Pancreas (tissue), 10 donors: ENCODE data around the gene OASL. TPM values are rescaled to one million over a fixed set of nuclear protein-coding genes. Genes with fewer than 3 reads are reported as not detected.

Experiments
- ATAC-seq, 4 donors: fragments of 200-7000 bp; cut with Tn5 transposase; one replicate each; pipeline versions ENCODE4 v1.8.0 to v1.9.1; 2020; ENCODE audit warnings: mild to moderate bottlenecking in 4 of 4, moderate library complexity in 4 of 4
- DNase-seq, 6 donors: peaks; one replicate each; pipeline ENCODE4 v3.0.0-alpha.2; 2020
- FAIRE-seq: peaks from 2 replicates; lab custom pipeline; 2012; peaks lifted over from hg19 to GRCh38; lab: Jason Lieb, UNC
- H3K27ac ChIP-seq, 4 donors: fragments of 200-600 bp; sonication (generic); 1 replicate in 3 of 4; 2 replicates in 1 of 4; pipeline versions ENCODE4 v1.5.0 to v1.8.0; 2020
- H3K27me3 ChIP-seq, 4 donors: fragments of 200-600 bp; one replicate each; pipeline ENCODE4 v1.8.0; 2021
- H3K36me3 ChIP-seq, 3 donors: fragments of 200-600 bp; sonication (generic) in 1 of 3; one replicate each; pipeline versions ENCODE4 v1.5.0 to v1.8.0; 2020 to 2021
- H3K4me1 ChIP-seq, 3 donors: fragments of 200-600 bp; one replicate each; pipeline ENCODE4 v1.8.0; 2021
- H3K4me3 ChIP-seq, 4 donors: fragments of 200-600 bp; sonication (generic) in 2 of 4; one replicate each; pipeline versions ENCODE4 v1.5.0 to v1.8.0; 2020 to 2021
- H3K9me3 ChIP-seq, 4 donors: fragments of 200-600 bp; one replicate each; pipeline ENCODE4 v1.8.0; 2021
- CTCF ChIP-seq, 4 donors: fragments of 200-600 bp; sonication (generic) in 3 of 4; IDR thresholded peaks; one replicate each; pipeline versions ENCODE4 v1.5.0 to v1.8.0; 2021; ENCODE audit warnings: antibody characterized with exemption in 4 of 4
- WGBS, 2 donors: extraction: QIAGEN DNeasy Blood & Tissue Kit; methylation state at CpG; one replicate each; pipeline ENCODE4 v1.1.7; 2013; 5-methylcytosine and 5-hydroxymethylcytosine counted together
- intact Hi-C, 3 donors: fragments of 100-400 bp; cut with DNase I; formaldehyde crosslinking; loops; one replicate each; pipeline versions ENCODE4 v1.11.1 to v1.14.2; 2022
- polyA plus RNA-seq, 2 donors: library from polyadenylated mRNA; stranded (reverse); fragments of 200-250 nt; gene quantifications; one replicate each; pipeline ENCODE4 v1.2.3, GENCODE V29; 2013
- total RNA-seq, 6 donors: library from RNA; stranded (reverse); fragmentation: NEBNext Ultra II Directional in 4 of 6; extraction: Animal tissue kit (Norgen Biotek cat#: 25700) in 4 of 6; gene quantifications; one replicate each; pipeline versions ENCODE4 v1.2.1 to v1.2.4, GENCODE V29; 2021 to 2023
- donor health status: healthy with polysubstance abuse.
- donor health status: DM: no; HTN: no; CAD: no; lungs with moderate emphysema.
- donor health status: DM: no; HTN: no; CAD: no.
- donor health status: control.
- donor health status: control.
- donor health status: Bipolar disorder and iron deficiency.
- donor health status: DM: yes; HTN: yes; CAD: no.
- donor health status: DM: no; HTN: no; CAD: no.
- donor health status: DM: no; HTN: no; CAD: no.
- donor health status: DM: yes; HTN: yes; CAD: no.

The OASL gene
- total and polyA plus RNA-seq, 8 donors: 0.16 to 0.59 (median 0.31) TPM

- H3K4me3 ChIP-seq: peak overlapping the region; percentile 38 to 65 (median 49)
- DNase-seq (peak in 3 of 6 donors; percentile 32 to 50 (median 36)), FAIRE-seq (no peak), ATAC-seq (peak in 3 of 4 donors; percentile 11 to 26 (median 18))
- no peaks in the 10 kb centered on the region for H3K36me3 ChIP-seq
- intact Hi-C loops: no loop called here
- peak overlapping the region; percentile 1 to 95 (median 79) for H3K27ac ChIP-seq
- no peaks in the 10 kb centered on the region for H3K9me3 ChIP-seq
- peaks cover 11 to 31% (median 26%) of the 10 kb centered on the region in 3 donors for H3K4me1 ChIP-seq
- TF ChIP-seq CTCF (IDR thresholded peaks at IDR 0.05): no peak
- 7 to 10% methylated on average over 11 of the region's 11 CpGs for WGBS, 2 donors
- no peaks in the 10 kb centered on the region for H3K27me3 ChIP-seq
These were observed 59.0 kb downstream of the OASL start for GRCh38 chr12:120979862-120980696.

- peak overlapping the region; percentile 59 to 95 (median 76) for H3K27ac ChIP-seq
- DNase-seq: peak in 1 of 6 donors; percentile 33
- FAIRE-seq: no peak
These were observed 59.7 kb downstream of the OASL start for GRCh38 chr12:120979220-120979861.

DNA sequence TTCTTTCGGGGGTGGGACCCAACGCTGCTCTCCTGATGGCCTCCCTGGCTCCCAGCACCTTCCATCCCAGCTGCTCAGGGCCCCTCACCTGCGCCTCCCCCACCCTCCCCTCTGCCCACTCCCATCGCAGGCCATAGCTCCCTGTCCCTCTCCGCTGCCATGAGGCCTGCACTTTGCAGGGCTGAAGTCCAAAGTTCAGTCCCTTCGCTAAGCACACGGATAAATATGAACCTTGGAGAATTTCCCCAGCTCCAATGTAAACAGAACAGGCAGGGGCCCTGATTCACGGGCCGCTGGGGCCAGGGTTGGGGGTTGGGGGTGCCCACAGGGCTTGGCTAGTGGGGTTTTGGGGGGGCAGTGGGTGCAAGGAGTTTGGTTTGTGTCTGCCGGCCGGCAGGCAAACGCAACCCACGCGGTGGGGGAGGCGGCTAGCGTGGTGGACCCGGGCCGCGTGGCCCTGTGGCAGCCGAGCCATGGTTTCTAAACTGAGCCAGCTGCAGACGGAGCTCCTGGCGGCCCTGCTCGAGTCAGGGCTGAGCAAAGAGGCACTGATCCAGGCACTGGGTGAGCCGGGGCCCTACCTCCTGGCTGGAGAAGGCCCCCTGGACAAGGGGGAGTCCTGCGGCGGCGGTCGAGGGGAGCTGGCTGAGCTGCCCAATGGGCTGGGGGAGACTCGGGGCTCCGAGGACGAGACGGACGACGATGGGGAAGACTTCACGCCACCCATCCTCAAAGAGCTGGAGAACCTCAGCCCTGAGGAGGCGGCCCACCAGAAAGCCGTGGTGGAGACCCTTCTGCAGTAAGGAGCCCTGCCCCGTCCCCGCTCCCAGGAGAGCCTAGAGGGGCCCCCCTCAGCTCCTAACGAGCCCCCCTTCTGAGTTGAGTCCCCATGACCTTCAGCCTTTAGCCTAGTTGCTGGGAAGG lies 60.5 kb downstream of the OASL start, which contains the start of gene HNF1A:
TSS of gene HNF1A (plus strand) at position 248 of the 924 bp plus-strand sequence. CDS start at position 474, 226 bp downstream.
- intact Hi-C loops: no loop called here
- Histone ChIP-seq H3K9me3 (no peaks in the 10 kb centered on the region), H3K27me3 (no peaks in the 10 kb centered on the region), H3K4me3 (peak within 1 kb of the TSS; percentile 38 to 65 (median 49)), H3K27ac (peak within 1 kb of the TSS; percentile 59 to 95 (median 76)), H3K4me1 (peaks cover 5 to 21% (median 19%) of the 10 kb centered on the region in 3 donors), H3K36me3 (peaks cover 0 to 9% (median 0%) of the 10 kb centered on the region in 3 donors)
- DNase-seq (peak; percentile 67 to 86 (median 74)), FAIRE-seq (no peak), ATAC-seq (peak; percentile 77 to 85 (median 82))
- 17% methylated on average over 31 to 40 of the region's 40 CpGs for WGBS, 2 donors
- no peak for TF ChIP-seq CTCF (IDR thresholded peaks at IDR 0.05)

More at GRCh38 chr12:120979220-120979861, 59.7 kb downstream of the OASL start:
- peaks cover 0 to 1% (median 0%) of the 10 kb centered on the region in 3 donors for H3K36me3 ChIP-seq
- intact Hi-C loops: no loop called here
- ATAC-seq: peak; percentile 5 to 20 (median 8)
- peaks cover 5 to 26% (median 19%) of the 10 kb centered on the region in 3 donors for H3K4me1 ChIP-seq
- no peaks in the 10 kb centered on the region for H3K27me3 ChIP-seq
- 11 to 15% methylated on average over 10 of the region's 10 CpGs for WGBS, 2 donors
- H3K9me3 ChIP-seq: no peaks in the 10 kb centered on the region
- no peak for TF ChIP-seq CTCF (IDR thresholded peaks at IDR 0.05)
- peak overlapping the region; percentile 38 to 65 (median 49) for H3K4me3 ChIP-seq

GRCh38 chr12:120977531-120978295 lies 61.3 kb downstream of the OASL start:
- Histone ChIP-seq H3K27me3 (no peaks in the 10 kb centered on the region), H3K4me3 (peak overlapping the region; percentile 10 to 65 (median 49)), H3K36me3 (peaks cover 0 to 13% (median 0%) of the 10 kb centered on the region in 3 donors), H3K27ac (peak overlapping the region in 3 of 4 donors; percentile 59 to 95 (median 88)), H3K4me1 (peaks cover 5 to 21% (median 19%) of the 10 kb centered on the region in 3 donors), H3K9me3 (no peaks in the 10 kb centered on the region)
- no peak for TF ChIP-seq CTCF (IDR thresholded peaks at IDR 0.05)
- DNase-seq: peak in 1 of 6 donors; percentile 23
- WGBS, 2 donors: 24 to 30% methylated on average over 14 of the region's 14 CpGs
- FAIRE-seq: no peak
- ATAC-seq: peak in 2 of 4 donors; percentile 7 to 20
- intact Hi-C loops: no loop called here
